ENCODE measurements around the gene S100A12. TPM values are rescaled to one million over a fixed set of nuclear protein-coding genes. Genes with fewer than 3 reads are reported as not detected.

Gene S100A12
- total RNA-seq, 1 experiment from 2014 or later: not detected

DNA sequence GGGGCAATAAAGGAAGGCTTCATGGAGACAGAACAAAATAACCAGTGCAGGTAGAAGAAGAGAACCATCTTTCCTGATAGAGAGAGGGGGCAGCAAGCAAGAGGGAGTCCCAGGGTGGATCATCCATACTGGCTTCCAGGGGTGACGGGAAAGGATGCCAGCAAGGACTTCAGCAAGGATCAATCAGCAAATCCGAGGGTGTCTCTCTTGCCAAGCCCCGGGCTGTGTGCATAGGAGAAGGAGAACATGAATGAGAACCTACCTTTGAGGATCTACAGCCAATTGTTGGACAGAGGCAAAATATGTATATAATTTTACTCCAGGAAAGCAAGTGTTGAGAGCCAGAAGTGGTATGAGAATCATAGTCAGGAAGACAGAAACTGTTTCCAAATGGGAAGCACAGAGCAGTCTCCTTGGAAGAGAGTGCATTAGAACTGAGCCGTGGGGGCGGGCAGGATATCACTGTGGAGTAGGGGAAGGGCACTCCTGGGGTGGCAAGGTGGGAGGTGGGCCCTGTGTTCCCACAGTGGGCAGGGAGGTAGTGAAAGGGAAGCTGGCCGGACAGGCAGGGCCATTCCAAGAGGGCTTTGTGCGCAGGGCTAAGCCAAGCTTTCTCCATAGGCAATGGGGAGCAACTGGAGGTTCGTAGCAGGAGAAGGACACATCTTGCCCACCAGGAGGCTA, 18.9 kb downstream of the S100A12 start:
- Histone ChIP-seq H2BK20ac (ENCODE audit: low read depth, low read length, poor library complexity, severe bottlenecking) (no peak overlapping the region), H2BK12ac (ENCODE audit: insufficient read length, low read depth, low read length) (no peak overlapping the region), H3K4me2 (ENCODE audit: insufficient read depth, insufficient read length, low read length) (no peak overlapping the region), H3K18ac (ENCODE audit: insufficient read length, low read depth, low read length) (no peak overlapping the region), H2BK120ac (ENCODE audit: low read depth, low read length, poor library complexity, severe bottlenecking) (no peak overlapping the region), H3K79me2 (ENCODE audit: insufficient read depth, low read length) (no peaks in the 10 kb centered on the region), H2AFZ (ENCODE audit: low read length) (no peak overlapping the region), H3K4me1 (ENCODE audit: insufficient read depth, low read length) (no peaks in the 10 kb centered on the region), H3K9ac (ENCODE audit: extremely low read depth, insufficient read length, low read length) (no peak overlapping the region), H3K79me1 (ENCODE audit: insufficient read depth, low read depth, low read length, poor library complexity, severe bottlenecking) (no peaks in the 10 kb centered on the region), H3K23me2 (ENCODE audit: insufficient read length, low read depth, low read length, poor library complexity, severe bottlenecking) (no peaks in the 10 kb centered on the region), H3K56ac (ENCODE audit: insufficient read length, low read depth, low read length) (no peak overlapping the region), H3K27ac (ENCODE audit: insufficient read length, low read depth, low read length) (no peak overlapping the region), H2BK15ac (ENCODE audit: low read depth, low read length) (no peak overlapping the region), H2AK5ac (ENCODE audit: insufficient read length, low read length) (no peak overlapping the region), H4K5ac (ENCODE audit: insufficient read length, low read depth, low read length) (no peak overlapping the region), H2BK5ac (ENCODE audit: insufficient read length, low read length) (no peak overlapping the region), H4K20me1 (ENCODE audit: control insufficient read depth, insufficient read depth, insufficient read length) (no peaks in the 10 kb centered on the region), H4K91ac (ENCODE audit: insufficient read length, low read depth, low read length) (no peak overlapping the region), H4K8ac (replicated peaks; ENCODE audit: insufficient read length, low read depth, low read length) (no peak overlapping the region), H3K23ac (ENCODE audit: insufficient read length, low read depth, low read length) (no peak overlapping the region), H3K4ac (ENCODE audit: low read depth, low read length) (no peak overlapping the region), H3K27me3 (ENCODE audit: insufficient read depth, low read length) (no peaks in the 10 kb centered on the region), H3K9me3 (ENCODE audit: control insufficient read depth, low read depth, low read length) (no peaks in the 10 kb centered on the region), H3T11ph (ENCODE audit: low read length) (no peak overlapping the region), H3K14ac (ENCODE audit: insufficient read depth, low read length) (no peak overlapping the region)
- DNase-seq: no peak
- Mint-ChIP-seq H3K36me3 (ENCODE audit: insufficient read depth in 1 of 3, low read depth in 3 of 3) (no peaks in the 10 kb centered on the region), H3K4me1 (no peaks in the 10 kb centered on the region), H3K27ac (peak overlapping the region in 1 of 3 experiments; percentile 56; a peak in 1 of 7 replicates), H3K4me3 (no peak overlapping the region), H3K27me3 (ENCODE audit: low read depth) (no peaks in the 10 kb centered on the region; the same call in 1 of the 2 replicates), H3K9me3 (peaks cover 0 to 4% of the 10 kb centered on the region in 2 experiments; a peak in 2 of 5 replicates)
- no CpG with 5 or more reads among the region's 8 CpGs for WGBS (ENCODE audit: extremely low coverage, insufficient read length, low lambda C conversion rate)
- TF ChIP-seq, protein P1, sequence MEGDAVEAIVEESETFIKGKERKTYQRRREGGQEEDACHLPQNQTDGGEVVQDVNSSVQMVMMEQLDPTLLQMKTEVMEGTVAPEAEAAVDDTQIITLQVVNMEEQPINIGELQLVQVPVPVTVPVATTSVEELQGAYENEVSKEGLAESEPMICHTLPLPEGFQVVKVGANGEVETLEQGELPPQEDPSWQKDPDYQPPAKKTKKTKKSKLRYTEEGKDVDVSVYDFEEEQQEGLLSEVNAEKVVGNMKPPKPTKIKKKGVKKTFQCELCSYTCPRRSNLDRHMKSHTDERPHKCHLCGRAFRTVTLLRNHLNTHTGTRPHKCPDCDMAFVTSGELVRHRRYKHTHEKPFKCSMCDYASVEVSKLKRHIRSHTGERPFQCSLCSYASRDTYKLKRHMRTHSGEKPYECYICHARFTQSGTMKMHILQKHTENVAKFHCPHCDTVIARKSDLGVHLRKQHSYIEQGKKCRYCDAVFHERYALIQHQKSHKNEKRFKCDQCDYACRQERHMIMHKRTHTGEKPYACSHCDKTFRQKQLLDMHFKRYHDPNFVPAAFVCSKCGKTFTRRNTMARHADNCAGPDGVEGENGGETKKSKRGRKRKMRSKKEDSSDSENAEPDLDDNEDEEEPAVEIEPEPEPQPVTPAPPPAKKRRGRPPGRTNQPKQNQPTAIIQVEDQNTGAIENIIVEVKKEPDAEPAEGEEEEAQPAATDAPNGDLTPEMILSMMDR (conservative IDR thresholded peaks at IDR 0.05): no peak

Measured in H9 (cell line).